NB4 (cell line): ENCODE results near the gene CDK14.

Source experiments
- CTCF ChIP-seq: IDR thresholded peaks from one replicate; pipeline ENCODE4 v1.5.1; 2012; ENCODE audit warnings: low read depth, low read length
- MAX ChIP-seq: IDR thresholded peaks from 2 replicates; pipeline ENCODE4 v1.6.1; 2011; ENCODE audit warnings: low read depth, low read length
- MYC ChIP-seq: IDR thresholded peaks from 2 replicates; pipeline ENCODE4 v1.6.1; 2011; ENCODE audit warnings: low read depth, low read length
- POLR2A ChIP-seq: IDR thresholded peaks from 2 replicates; pipeline ENCODE4 v1.6.1; 2011; ENCODE audit warnings: mild to moderate bottlenecking; ENCODE audit not compliant: insufficient read length; ENCODE audit errors: extremely low read depth

DNA sequence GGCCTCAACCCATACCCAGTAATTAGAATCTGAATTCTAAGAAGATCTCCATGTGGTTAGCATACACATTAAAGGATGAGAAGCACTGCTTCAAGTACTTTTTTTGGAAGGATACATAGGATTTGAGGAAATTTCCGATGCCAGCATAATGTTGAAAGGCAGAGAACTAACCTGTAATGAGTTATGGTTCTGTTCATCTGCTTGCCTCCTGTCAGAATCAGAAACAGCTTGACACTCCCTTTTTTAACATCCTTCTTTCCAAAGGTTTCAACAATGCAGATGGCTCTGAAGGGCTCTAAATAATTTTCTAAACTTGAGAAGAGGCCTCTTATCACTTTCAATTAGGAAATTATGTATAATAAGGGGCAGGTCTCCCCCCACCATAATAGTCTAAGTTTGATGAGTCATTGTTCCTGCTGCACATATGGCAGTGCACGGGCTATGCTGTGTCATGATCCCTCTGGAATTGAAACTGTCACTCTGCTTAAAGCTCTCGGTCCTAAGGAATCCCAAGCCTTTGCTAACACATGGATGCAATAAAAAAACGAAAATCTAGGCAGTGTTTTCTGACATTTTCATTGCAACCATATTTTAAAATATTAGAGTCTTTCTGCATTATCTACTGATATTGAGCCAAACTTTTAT is 376.9 kb downstream of the CDK14 start:
- TF ChIP-seq POLR2A (no peak), CTCF (no peak), MYC (no peak), MAX (no peak)
